Mucosa of stomach (tissue), 1 donor: ENCODE results near the gene OR52N1.

Source experiments
- H3K27me3 ChIP-seq: one replicate; pipeline ENCODE4 v1.7.0; 2013; ENCODE audit warnings: mild to moderate bottlenecking, low read length; ENCODE audit not compliant: control insufficient read depth, insufficient read depth
- H3K36me3 ChIP-seq: one replicate; pipeline ENCODE4 v1.7.0; 2013; ENCODE audit warnings: low read length; ENCODE audit not compliant: control insufficient read depth, insufficient read depth
- H3K4me1 ChIP-seq: one replicate; pipeline ENCODE4 v1.7.0; 2013; ENCODE audit warnings: mild to moderate bottlenecking, low read length; ENCODE audit not compliant: control insufficient read depth, insufficient read depth
- H3K4me3 ChIP-seq: one replicate; pipeline ENCODE4 v1.7.0; 2013; ENCODE audit warnings: low read length
- H3K9ac ChIP-seq: one replicate; pipeline ENCODE4 v1.7.0; 2013; ENCODE audit warnings: mild to moderate bottlenecking, low read length, moderate library complexity
- H3K9me3 ChIP-seq: one replicate; pipeline ENCODE4 v1.7.0; 2013; ENCODE audit warnings: mild to moderate bottlenecking, low read length, moderate library complexity; ENCODE audit not compliant: control insufficient read depth
- donor health status: Pancreatic carcinoma.

Gene OR52N1

DNA sequence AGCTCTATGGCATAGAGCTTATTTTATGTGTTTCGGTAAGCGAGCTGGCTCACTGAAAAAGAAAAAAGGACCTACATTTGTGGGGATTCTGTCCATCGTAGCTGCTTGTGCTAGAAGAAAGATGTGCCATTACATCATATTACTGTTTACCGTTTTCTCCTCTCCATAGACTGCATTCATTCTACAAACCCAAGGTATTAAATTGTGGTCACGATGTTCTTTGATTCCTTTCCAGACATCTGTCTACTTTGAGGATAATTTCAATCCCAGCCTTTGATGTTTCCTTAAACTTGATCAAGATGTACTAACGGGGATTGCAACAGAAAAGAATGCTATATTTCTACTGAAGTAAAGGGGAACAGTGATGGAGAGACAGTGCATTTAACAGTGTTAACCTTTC, 5.5 kb upstream of the OR52N1 start:
- H3K27me3 ChIP-seq: no peaks in the 10 kb centered on the region
- H3K9me3 ChIP-seq: no peaks in the 10 kb centered on the region
- H3K9ac ChIP-seq: no peak overlapping the region
- no peaks in the 10 kb centered on the region for H3K4me1 ChIP-seq
- H3K4me3 ChIP-seq: no peak overlapping the region
- no peaks in the 10 kb centered on the region for H3K36me3 ChIP-seq

DNA sequence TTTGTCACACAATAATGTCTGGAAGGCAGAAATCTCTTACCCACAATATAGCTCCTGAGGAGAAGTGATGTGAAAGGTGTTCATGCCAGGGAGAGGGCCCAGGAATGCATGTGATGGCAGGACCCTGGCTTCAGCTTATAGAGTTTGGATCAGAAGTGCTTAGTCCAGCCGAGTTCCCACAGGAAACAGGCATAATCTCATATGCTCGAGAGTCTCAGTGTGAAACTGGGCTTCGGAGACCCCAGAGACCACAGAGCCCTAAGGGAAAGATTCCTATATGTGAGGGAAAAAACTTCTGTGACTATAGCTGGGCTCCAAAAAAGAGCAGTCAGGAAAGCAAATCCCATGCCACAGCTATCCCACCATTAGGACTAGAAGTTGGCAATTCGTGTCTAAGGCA, 7.8 kb downstream of the OR52N1 start, which contains the start of gene OR52N5:
Gene OR52N5 (minus strand): TSS at position 101 of the 400 bp plus-strand sequence. CDS start 4,721 bp downstream, outside the sequence.
- no peaks in the 10 kb centered on the region for H3K9me3 ChIP-seq
- H3K4me3 ChIP-seq: no peak within 1 kb of the TSS
- H3K27me3 ChIP-seq: no peaks in the 10 kb centered on the region
- H3K36me3 ChIP-seq: no peaks in the 10 kb centered on the region
- H3K9ac ChIP-seq: no peak within 1 kb of the TSS
- no peaks in the 10 kb centered on the region for H3K4me1 ChIP-seq

DNA sequence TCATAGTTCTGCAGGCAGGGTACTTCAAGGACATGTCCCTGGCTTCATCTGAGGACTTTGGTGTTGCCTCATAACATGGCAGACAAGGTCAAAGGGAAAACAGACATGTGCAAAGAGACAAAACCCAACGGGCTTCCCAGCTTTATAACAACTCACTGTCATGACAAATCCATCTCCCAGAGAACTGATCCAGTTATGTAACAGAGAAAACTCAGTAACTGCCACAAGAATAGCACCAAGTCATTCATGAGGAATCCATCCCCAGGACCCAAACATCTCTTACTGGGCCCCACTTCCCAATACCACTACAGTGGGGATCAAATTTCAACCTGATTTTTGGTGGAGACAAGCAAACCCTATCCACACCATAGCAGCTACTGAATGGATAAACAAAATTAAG, 24.0 kb downstream of the OR52N1 start:
- no peaks in the 10 kb centered on the region for H3K27me3 ChIP-seq
- H3K36me3 ChIP-seq: no peaks in the 10 kb centered on the region
- no peak overlapping the region for H3K4me3 ChIP-seq
- no peaks in the 10 kb centered on the region for H3K4me1 ChIP-seq
- no peak overlapping the region for H3K9ac ChIP-seq
- no peaks in the 10 kb centered on the region for H3K9me3 ChIP-seq

DNA sequence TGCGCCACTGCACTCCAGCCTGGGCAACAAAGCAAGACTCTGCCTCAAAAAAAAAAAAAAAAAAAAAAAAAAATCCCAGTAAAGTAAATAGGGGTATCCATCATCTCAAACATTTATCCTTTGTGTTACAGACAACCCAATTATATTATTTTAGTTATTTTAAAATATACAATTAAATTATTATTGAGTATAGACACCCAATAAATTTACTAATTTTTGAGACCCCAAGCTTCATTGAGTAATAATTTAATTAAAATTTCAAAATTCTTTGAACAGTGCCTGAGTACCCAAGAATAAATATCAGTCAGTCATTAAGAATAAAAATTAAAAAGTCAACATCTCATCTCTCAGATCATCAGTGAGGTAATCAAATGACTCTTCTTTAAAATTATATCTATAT, 37.1 kb downstream of the OR52N1 start, which contains the start of gene OR52N4:
Gene OR52N4 (plus strand): TSS at position 301 of the 400 bp plus-strand sequence. CDS start 498 bp downstream, outside the sequence.
- no peaks in the 10 kb centered on the region for H3K27me3 ChIP-seq
- H3K36me3 ChIP-seq: no peaks in the 10 kb centered on the region
- H3K9me3 ChIP-seq: no peaks in the 10 kb centered on the region
- H3K4me1 ChIP-seq: no peaks in the 10 kb centered on the region
- H3K4me3 ChIP-seq: no peak within 1 kb of the TSS
- H3K9ac ChIP-seq: no peak within 1 kb of the TSS

DNA sequence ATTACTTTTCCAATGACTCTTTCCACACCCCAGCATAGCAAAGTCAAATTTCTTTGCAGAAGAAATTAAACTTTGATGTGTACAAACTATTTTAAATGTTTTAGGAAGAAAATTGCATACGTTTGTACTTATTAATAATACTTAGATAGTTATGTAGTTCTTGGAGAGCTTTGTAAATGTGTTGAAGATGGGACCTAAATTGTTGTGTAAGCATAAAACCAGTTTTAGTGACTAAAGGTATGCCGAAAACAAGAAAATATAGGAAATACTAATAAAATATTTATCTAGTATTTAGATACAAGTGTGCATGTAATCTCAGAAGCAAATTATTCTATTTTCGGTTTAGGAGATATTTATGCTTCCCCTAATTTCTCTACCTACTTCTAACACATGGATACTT, 41.2 kb downstream of the OR52N1 start:
- H3K4me1 ChIP-seq: no peaks in the 10 kb centered on the region
- no peak overlapping the region for H3K9ac ChIP-seq
- H3K27me3 ChIP-seq: no peaks in the 10 kb centered on the region
- no peaks in the 10 kb centered on the region for H3K9me3 ChIP-seq
- no peaks in the 10 kb centered on the region for H3K36me3 ChIP-seq
- H3K4me3 ChIP-seq: no peak overlapping the region

DNA sequence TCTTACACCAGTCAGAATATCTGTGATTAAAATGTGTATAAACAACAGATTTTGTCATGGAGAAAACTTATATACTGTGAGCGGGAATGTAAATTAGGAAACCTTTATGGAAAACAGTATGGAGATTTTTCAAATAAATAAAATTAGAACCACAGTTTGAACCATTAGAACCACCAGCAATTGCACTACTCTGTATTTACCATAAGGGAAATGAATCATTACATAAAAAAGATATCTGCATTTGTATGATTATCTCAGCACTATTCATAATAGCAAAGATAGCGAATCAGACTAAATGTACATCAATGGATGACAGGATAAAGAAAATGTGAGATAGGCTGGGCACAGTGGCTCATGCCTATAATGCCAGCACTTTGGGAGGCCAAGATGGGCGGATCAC, 44.5 kb downstream of the OR52N1 start:
- Histone ChIP-seq H3K4me1 (no peaks in the 10 kb centered on the region), H3K36me3 (no peaks in the 10 kb centered on the region), H3K9ac (no peak overlapping the region), H3K9me3 (no peaks in the 10 kb centered on the region), H3K27me3 (no peaks in the 10 kb centered on the region), H3K4me3 (no peak overlapping the region)

DNA sequence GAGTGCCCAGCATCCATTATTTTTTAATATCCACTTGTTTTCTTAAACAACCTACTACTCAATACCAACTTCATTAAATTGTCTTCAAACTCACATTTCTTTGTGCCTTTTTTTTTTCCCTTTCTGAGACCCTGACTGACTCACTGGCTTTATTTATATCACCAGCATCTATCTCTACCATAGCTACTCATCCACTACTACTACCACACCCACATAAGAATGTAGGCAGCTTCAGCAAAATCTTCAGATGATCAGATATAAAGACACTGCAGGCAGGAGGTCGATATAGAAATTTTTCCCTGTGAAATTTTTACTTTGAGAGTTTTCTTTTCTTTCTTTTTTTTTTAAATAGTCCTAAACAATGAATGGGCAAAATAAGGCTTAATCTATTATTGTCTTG, 52.6 kb downstream of the OR52N1 start:
- Histone ChIP-seq H3K9me3 (no peaks in the 10 kb centered on the region), H3K36me3 (no peaks in the 10 kb centered on the region), H3K9ac (no peak overlapping the region), H3K27me3 (no peaks in the 10 kb centered on the region), H3K4me3 (no peak overlapping the region), H3K4me1 (no peaks in the 10 kb centered on the region)

DNA sequence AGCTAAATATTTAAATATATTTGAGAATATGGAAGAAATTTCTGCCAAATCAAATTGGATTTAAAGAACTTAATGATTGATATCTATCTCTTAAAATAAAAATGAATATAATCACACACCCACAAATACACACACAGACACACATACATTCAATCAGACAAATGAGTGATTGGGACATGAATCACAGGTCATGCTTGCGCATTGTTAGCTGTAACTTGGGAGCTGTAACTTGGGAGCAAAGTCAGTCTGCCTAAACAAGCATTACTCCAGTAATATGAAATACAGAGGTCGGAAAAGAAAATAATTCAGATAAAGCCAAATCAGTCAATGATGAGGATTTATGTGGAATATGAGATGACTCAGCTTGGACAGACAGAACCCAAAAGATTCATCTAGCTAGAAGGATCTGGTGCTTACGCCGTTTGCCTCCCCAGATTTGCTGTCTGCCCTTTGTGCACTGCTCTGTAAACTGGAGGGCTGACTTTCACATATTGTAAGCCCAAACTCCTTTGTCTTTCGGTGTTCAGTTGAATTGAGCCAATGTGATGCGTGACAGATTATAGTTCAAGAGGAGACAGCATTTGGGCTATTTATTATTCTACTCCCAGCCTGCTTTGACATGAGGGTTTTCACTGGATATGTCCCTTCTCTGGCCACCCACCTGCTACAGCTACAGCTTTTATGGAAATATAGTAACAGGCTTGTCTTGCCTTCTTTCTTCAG, 53.2 kb downstream of the OR52N1 start:
- H3K36me3 ChIP-seq: no peaks in the 10 kb centered on the region
- no peaks in the 10 kb centered on the region for H3K9me3 ChIP-seq
- no peak overlapping the region for H3K4me3 ChIP-seq
- H3K27me3 ChIP-seq: no peaks in the 10 kb centered on the region
- no peaks in the 10 kb centered on the region for H3K4me1 ChIP-seq
- H3K9ac ChIP-seq: no peak overlapping the region

DNA sequence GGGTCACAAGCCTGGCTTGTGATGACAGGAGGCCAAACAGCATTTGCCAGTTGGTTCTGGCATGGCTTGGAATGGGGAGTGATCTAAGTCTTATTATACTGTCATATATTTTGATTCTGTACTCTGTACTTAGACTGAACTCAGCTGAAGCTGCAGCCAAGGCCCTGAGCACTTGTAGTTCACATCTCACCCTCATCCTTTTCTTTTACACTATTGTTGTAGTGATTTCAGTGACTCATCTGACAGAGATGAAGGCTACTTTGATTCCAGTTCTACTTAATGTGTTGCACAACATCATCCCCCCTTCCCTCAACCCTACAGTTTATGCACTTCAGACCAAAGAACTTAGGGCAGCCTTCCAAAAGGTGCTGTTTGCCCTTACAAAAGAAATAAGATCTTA, 54.0 kb downstream of the OR52N1 start:
- Histone ChIP-seq H3K36me3 (no peaks in the 10 kb centered on the region), H3K4me3 (no peak overlapping the region), H3K4me1 (no peaks in the 10 kb centered on the region), H3K9ac (no peak overlapping the region), H3K27me3 (no peaks in the 10 kb centered on the region), H3K9me3 (no peaks in the 10 kb centered on the region)
